HTR-8/SVneo (cell line): ENCODE data around the gene TALDO1.

ENCODE experiments used
- DNase-seq: peaks from one replicate; pipeline ENCODE4 v3.0.0; 2011; ENCODE audit warnings: low spot score, mixed read lengths; ENCODE audit not compliant: insufficient read length
- FAIRE-seq: peaks from 2 replicates; lab custom pipeline; 2011; peaks lifted over from hg19 to GRCh38; lab: Jason Lieb, UNC

TALDO1 gene

GRCh38 chr11:794766-795633, 47.7 kb downstream of the TALDO1 start:
- DNase-seq: no peak
- FAIRE-seq: peak; percentile 69

GRCh38 chr11:795634-796564, 48.6 kb downstream of the TALDO1 start:
- FAIRE-seq: peak; percentile 95
- DNase-seq: peak; percentile 90

GRCh38 chr11:796565-797295, 49.5 kb downstream of the TALDO1 start:
- peak; percentile 63 for FAIRE-seq
- DNase-seq: no peak

- FAIRE-seq: peak; percentile 92
Measured at GRCh38 chr11:797296-798092, 50.2 kb downstream of the TALDO1 start.

GRCh38 chr11:798093-798713, 50.9 kb downstream of the TALDO1 start, which contains the start of gene SLC25A22:
TSS of gene SLC25A22 (minus strand) at chr11:798281. CDS start at chr11:795006, 3,275 bp downstream.
- DNase-seq (no peak), FAIRE-seq (no peak)

More at GRCh38 chr11:797296-798092, 50.2 kb downstream of the TALDO1 start:
- DNase-seq: no peak

GRCh38 chr11:799641-800316, 52.5 kb downstream of the TALDO1 start:
- no peak for FAIRE-seq
- no peak for DNase-seq

- no peak for DNase-seq
- FAIRE-seq: no peak
Measured at GRCh38 chr11:800473-800872, 53.2 kb downstream of the TALDO1 start.

GRCh38 chr11:801097-801780, 54.0 kb downstream of the TALDO1 start:
- no peak for FAIRE-seq
- DNase-seq: no peak

- FAIRE-seq (no peak), DNase-seq (no peak)
Measured at GRCh38 chr11:802018-802617, 54.9 kb downstream of the TALDO1 start.

- no peak for FAIRE-seq
Measured at GRCh38 chr11:802693-803466, 55.6 kb downstream of the TALDO1 start.

GRCh38 chr11:803467-803742, 56.1 kb downstream of the TALDO1 start:
- FAIRE-seq: no peak

More at GRCh38 chr11:802693-803466, 55.6 kb downstream of the TALDO1 start:
- no peak for DNase-seq

GRCh38 chr11:803770-804598, 56.7 kb downstream of the TALDO1 start:
- FAIRE-seq (peak; percentile 48), DNase-seq (peak; percentile 44)

More at GRCh38 chr11:803467-803742, 56.1 kb downstream of the TALDO1 start:
- no peak for DNase-seq

- no peak for FAIRE-seq
- no peak for DNase-seq
Measured at GRCh38 chr11:804599-804964, 57.3 kb downstream of the TALDO1 start.

- DNase-seq (no peak), FAIRE-seq (peak; percentile 26)
Measured at GRCh38 chr11:808427-809286, 61.4 kb downstream of the TALDO1 start.
